OCI-LY7 (cell line): ENCODE measurements around the gene TICAM2. TPM values are rescaled to one million over a fixed set of nuclear protein-coding genes. Genes with fewer than 3 reads are reported as not detected.

Experiments used
- BruUV-seq: library from RNA; stranded (reverse); fragments of 400-500 nt; replicated peaks from 2 replicates; lab custom pipeline; 2021; lab: Mats Ljungman, UMichigan
- CTCF ChIA-PET: fragments of 300-600 bp; sonication (Branson Sonifier 250); formaldehyde crosslinking; loops from one replicate; lab custom pipeline; 2022; ENCODE audit warnings: antibody characterized with exemption; ENCODE audit not compliant: unreplicated experiment; lab: Charles Lee
- POLR2A ChIA-PET: fragments of 300-600 bp; sonication (Branson Sonifier 250); formaldehyde crosslinking; loops from one replicate; lab custom pipeline; 2022; ENCODE audit warnings: antibody characterized with exemption; lab: Charles Lee
- DNase-seq: peaks from one replicate; pipeline ENCODE4 v3.0.0-alpha.2; 2015; ENCODE audit warnings: low spot score
- H2AFZ ChIP-seq: fragments of 200-600 bp; sonication (generic), shearing (Covaris generic); 2 replicates; pipeline ENCODE4 v1.6.1; 2014; ENCODE audit warnings: mild to moderate bottlenecking, antibody characterized with exemption, low read length, moderate library complexity
- H3K27ac ChIP-seq: fragments of 200-600 bp; sonication (generic); 2 replicates; pipeline ENCODE4 v1.5.1; 2014; ENCODE audit warnings: mixed run types, low read depth, mild to moderate bottlenecking, moderate library complexity, low read length, inconsistent platforms; ENCODE audit not compliant: poor library complexity, severe bottlenecking
- H3K36me3 ChIP-seq: fragments of 200-600 bp; sonication (generic); 2 replicates; pipeline ENCODE4 v1.6.1; 2014; ENCODE audit warnings: mild to moderate bottlenecking, antibody characterized with exemption, low read length, moderate library complexity, mixed read lengths; ENCODE audit not compliant: insufficient read depth
- H3K4me1 ChIP-seq: fragments of 200-600 bp; sonication (generic); 2 replicates; pipeline ENCODE4 v1.5.1; 2014; ENCODE audit warnings: mild to moderate bottlenecking, low read length; ENCODE audit not compliant: insufficient read depth, poor library complexity, severe bottlenecking
- H3K4me2 ChIP-seq: fragments of 200-600 bp; sonication (generic); 2 replicates; pipeline ENCODE4 v1.6.1; 2014; ENCODE audit warnings: mild to moderate bottlenecking, low read length
- H3K4me3 ChIP-seq: fragments of 200-600 bp; sonication (generic); 2 replicates; pipeline ENCODE4 v1.5.1; 2014; ENCODE audit warnings: mild to moderate bottlenecking, low read depth, low read length; ENCODE audit not compliant: poor library complexity, severe bottlenecking
- H3K79me2 ChIP-seq: fragments of 200-600 bp; sonication (generic); 2 replicates; pipeline ENCODE4 v1.6.1; 2016; ENCODE audit warnings: low read depth, mild to moderate bottlenecking, low read length, moderate library complexity, mixed read lengths; ENCODE audit not compliant: insufficient read depth
- H3K9me2 ChIP-seq: fragments of 200-600 bp; sonication (generic); 2 replicates; pipeline ENCODE4 v1.6.1; 2016; ENCODE audit warnings: mild to moderate bottlenecking, low read length, mixed read lengths; ENCODE audit not compliant: insufficient read depth
- H3K9me3 ChIP-seq: fragments of 200-600 bp; sonication (generic); 2 replicates; pipeline ENCODE4 v1.6.1; 2014; ENCODE audit warnings: mild to moderate bottlenecking, mixed run types, low read length, mixed read lengths
- H4K20me1 ChIP-seq: fragments of 200-600 bp; sonication (generic); 2 replicates; pipeline ENCODE4 v1.6.1; 2014; ENCODE audit warnings: mild to moderate bottlenecking, antibody characterized with exemption, low read length, moderate library complexity, mixed read lengths; ENCODE audit not compliant: insufficient read depth
- EZH2phosphoT487 ChIP-seq: fragments of 200-600 bp; sonication (generic); IDR thresholded peaks from 2 replicates; pipeline ENCODE4 v1.6.1; 2018; ENCODE audit warnings: low read depth, borderline replicate concordance, mild to moderate bottlenecking, mixed run types, antibody characterized with exemption, low read length, moderate library complexity, mixed read lengths
- intact Hi-C: fragments of 100-400 bp; cut with micrococcal nuclease; formaldehyde crosslinking; loops from one replicate; pipeline ENCODE4 v1.10.0; 2022; ENCODE audit not compliant: unreplicated experiment
- total RNA-seq, 2 experiments: library from RNA; depleted of rRNA in 1 of 2; stranded (reverse); fragments of >200 nt in 1 of 2; shearing (Covaris generic) in 1 of 2; gene quantifications; 2 replicates each; pipeline ENCODE4 v1.2.3, GENCODE V29; 2014 to 2022
- TF ChIP-seq, protein P1 (sequence below): fragments of 200-600 bp; sonication (generic); conservative IDR thresholded peaks from 2 replicates; pipeline ENCODE4 v1.5.1; 2014; ENCODE audit warnings: mild to moderate bottlenecking, antibody characterized with exemption, low read length, moderate library complexity, mixed read lengths

TICAM2 gene
- total RNA-seq, 2 experiments from 2014 or later, result 0.65 TPM; not detected in 1

DNA sequence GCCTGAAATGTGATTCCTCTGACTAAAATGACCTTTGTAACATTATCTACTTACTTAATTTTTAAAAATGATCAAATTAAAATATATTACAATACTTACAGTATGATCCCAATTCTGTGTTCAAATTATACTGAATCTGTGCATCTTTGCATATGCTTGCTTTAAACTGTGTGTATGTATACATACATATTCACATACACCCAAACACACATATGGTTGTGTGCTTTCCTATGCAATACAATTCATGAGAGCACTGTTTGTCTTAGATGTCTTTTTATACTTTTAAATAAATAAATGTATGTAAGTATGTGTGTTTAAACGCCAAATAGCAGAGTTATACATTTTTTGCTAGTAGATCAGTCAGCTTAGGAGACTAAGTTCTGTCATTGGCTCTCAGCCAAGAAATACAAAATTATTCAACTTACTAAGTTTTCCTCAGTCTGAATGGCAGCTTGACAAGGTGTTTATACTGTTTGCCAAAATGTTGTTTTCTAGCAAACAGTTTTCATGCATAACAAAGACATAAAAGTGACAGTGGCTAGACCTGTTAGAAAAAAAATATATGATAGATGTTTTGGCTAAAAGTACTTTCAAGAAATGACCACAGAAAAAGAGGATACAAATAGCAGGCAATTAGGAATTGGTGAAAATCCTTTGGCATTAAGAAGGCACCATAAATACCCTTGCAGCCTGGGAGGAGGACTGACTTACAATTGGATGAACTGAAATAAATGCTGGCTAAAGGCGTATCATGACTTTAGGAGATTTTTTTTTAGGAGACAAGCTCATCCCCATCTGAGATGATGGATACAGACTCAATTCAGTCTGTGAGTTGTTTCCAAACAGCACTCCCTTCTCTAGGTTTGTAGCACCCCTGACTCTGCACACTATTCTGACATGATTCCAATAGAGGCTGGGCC, 7.9 kb downstream of the TICAM2 start:
- Histone ChIP-seq H2AFZ (no peak overlapping the region), H3K27ac (no peak overlapping the region)

DNA sequence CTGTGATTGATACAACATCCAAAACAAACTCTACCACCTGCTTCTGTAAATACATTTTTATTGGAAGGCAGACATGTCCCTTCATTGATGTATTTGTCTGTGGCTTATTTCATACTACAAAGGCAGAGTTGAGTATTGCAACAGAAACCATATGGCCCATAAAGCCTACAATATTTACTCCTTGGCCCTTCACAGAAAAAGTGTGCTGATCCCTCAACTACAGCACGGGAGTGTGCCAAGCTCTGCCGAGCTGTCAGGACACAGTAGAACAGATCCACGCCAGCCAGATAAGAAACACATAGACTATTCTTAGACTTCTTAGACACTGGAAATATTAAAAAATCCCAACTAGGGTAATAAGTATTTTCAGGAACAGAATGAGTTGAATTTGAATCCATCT, 13.2 kb downstream of the TICAM2 start:
- intact Hi-C loops, result loop anchor here (5.0 to 10.0 kb wide), 2 partner anchors 42 to 204 kb away; no protein-coding TSS in a partner anchor
- H3K9me2 ChIP-seq, result no peaks in the 10 kb centered on the region
- H4K20me1 ChIP-seq, result no peaks in the 10 kb centered on the region
- no peak for DNase-seq
- H3K4me2 ChIP-seq, result no peak overlapping the region
- no peak overlapping the region for H3K27ac ChIP-seq
- H3K4me3 ChIP-seq, result no peak overlapping the region
- no peaks in the 10 kb centered on the region for H3K79me2 ChIP-seq
- TF ChIP-seq, protein P1, sequence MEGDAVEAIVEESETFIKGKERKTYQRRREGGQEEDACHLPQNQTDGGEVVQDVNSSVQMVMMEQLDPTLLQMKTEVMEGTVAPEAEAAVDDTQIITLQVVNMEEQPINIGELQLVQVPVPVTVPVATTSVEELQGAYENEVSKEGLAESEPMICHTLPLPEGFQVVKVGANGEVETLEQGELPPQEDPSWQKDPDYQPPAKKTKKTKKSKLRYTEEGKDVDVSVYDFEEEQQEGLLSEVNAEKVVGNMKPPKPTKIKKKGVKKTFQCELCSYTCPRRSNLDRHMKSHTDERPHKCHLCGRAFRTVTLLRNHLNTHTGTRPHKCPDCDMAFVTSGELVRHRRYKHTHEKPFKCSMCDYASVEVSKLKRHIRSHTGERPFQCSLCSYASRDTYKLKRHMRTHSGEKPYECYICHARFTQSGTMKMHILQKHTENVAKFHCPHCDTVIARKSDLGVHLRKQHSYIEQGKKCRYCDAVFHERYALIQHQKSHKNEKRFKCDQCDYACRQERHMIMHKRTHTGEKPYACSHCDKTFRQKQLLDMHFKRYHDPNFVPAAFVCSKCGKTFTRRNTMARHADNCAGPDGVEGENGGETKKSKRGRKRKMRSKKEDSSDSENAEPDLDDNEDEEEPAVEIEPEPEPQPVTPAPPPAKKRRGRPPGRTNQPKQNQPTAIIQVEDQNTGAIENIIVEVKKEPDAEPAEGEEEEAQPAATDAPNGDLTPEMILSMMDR, result no peak
- TF ChIP-seq EZH2phosphoT487, result no peak
- no peaks in the 10 kb centered on the region for H3K9me3 ChIP-seq
- H3K4me1 ChIP-seq, result no peaks in the 10 kb centered on the region
- no TSS peak for BruUV-seq
- no peak overlapping the region for H2AFZ ChIP-seq
- ChIA-PET POLR2A (interaction anchor here (1.0 kb wide), 1 partner anchor 15 kb away, joined by 4 read pairs; no protein-coding TSS in a partner anchor), CTCF (no interaction called here)
- no peaks in the 10 kb centered on the region for H3K36me3 ChIP-seq

More for the DNA sequence above, 7.9 kb downstream of the TICAM2 start:
- POLR2A ChIA-PET, result interaction anchor here (0.5 to 0.6 kb wide), 3 partner anchors 8 to 475 kb away, joined by 3 to 4 read pairs (median 4); partner anchors contain the start of gene TICAM2
- no TSS peak for BruUV-seq
- Histone ChIP-seq H3K9me2 (no peaks in the 10 kb centered on the region), H3K79me2 (no peaks in the 10 kb centered on the region), H3K36me3 (no peaks in the 10 kb centered on the region), H3K4me1 (no peaks in the 10 kb centered on the region), H3K9me3 (no peaks in the 10 kb centered on the region), H4K20me1 (no peaks in the 10 kb centered on the region), H3K4me2 (no peak overlapping the region), H3K4me3 (no peak overlapping the region)
- no peak for TF ChIP-seq EZH2phosphoT487
- TF ChIP-seq, protein P1, result no peak
- CTCF ChIA-PET, result no interaction called here
- DNase-seq, result no peak
- intact Hi-C loops, result no loop called here
